Glomerular endothelial cell (primary cell): ENCODE results near the gene DENND1A. TPM values are rescaled to one million over a fixed set of nuclear protein-coding genes. Genes with fewer than 3 reads are reported as not detected.

Experiments
- DNase-seq: peaks from one replicate; pipeline ENCODE4 v3.0.0-alpha.2; 2011; ENCODE audit warnings: low read depth, low spot score; ENCODE audit errors: extremely low read depth
- total RNA-seq: library from RNA; depleted of rRNA; stranded (reverse); fragments of >200 nt; gene quantifications from 2 replicates; pipeline ENCODE4 v1.2.3, GENCODE V29; 2015

Gene DENND1A
- total RNA-seq, 1 donor from 2014 or later, result 18.1 TPM

- DNase-seq, result no peak
These were observed 233.4 kb downstream of the DENND1A start for GRCh38 chr9:123696476-123696875.

- DNase-seq, result no peak
These were observed 234.5 kb downstream of the DENND1A start for GRCh38 chr9:123695386-123695785.

GRCh38 chr9:123691765-123692303 is 238.1 kb downstream of the DENND1A start:
- DNase-seq, result no peak

DNA sequence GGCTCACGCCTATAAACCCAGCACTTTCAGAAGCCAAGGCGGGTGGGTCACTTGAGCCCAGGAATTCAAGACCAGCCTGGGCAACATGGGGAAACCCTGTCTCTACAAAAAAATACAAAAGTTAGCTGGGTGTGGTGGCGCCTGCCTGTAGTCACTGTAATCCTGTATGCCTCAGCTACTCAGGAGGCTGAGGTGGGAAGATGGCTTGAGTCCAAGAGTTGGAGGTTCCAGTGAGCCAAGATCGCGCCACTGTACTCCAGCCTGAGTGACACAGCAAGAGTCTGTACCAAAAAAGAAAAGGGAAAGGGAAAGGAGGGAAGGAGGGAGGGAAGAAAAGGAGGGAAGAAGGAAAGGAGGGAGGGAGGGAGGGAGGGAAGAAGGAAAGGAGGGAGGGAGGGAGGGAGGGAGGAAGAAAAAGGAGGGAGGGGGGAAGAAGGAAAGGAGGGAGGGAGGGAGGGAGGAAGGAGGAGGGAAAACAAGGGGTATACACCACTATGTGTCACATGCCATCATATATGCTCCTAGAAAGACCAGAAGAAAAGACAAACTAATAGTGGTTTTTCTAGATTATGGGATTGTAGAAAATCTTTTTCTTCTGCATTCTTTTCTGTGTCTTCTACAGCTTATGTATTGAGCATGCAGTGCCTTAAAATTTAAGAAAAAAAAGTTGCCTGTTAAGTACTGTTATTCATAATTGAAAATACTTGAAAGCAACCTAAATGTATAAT is 240.1 kb downstream of the DENND1A start:
- no peak for DNase-seq

DNA sequence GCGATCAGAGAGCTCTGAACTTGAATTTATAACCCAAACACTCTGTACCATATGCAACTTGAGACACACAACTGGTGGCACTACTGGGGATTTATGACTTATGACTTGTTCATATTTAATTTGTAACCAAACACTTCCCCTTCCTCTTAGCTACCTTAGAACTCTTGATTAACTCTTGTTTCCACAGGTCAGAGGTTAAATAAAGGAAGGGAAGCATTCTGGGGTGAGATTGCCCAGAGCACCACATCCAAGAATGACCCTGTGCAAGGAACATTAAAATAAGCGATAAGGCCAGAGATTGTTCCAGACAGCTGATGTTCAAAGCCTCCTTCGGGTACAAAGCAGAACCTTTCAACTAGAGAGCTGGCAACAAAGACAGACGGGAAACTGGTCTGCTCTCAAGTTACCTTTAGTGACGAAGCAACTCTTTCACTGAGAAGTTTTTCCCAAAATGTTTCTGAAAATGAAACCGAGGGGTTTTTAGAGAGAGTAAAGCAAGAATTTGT is 242.6 kb downstream of the DENND1A start:
- no peak for DNase-seq

GRCh38 chr9:123686829-123687192 is 243.1 kb downstream of the DENND1A start:
- DNase-seq, result no peak

DNA sequence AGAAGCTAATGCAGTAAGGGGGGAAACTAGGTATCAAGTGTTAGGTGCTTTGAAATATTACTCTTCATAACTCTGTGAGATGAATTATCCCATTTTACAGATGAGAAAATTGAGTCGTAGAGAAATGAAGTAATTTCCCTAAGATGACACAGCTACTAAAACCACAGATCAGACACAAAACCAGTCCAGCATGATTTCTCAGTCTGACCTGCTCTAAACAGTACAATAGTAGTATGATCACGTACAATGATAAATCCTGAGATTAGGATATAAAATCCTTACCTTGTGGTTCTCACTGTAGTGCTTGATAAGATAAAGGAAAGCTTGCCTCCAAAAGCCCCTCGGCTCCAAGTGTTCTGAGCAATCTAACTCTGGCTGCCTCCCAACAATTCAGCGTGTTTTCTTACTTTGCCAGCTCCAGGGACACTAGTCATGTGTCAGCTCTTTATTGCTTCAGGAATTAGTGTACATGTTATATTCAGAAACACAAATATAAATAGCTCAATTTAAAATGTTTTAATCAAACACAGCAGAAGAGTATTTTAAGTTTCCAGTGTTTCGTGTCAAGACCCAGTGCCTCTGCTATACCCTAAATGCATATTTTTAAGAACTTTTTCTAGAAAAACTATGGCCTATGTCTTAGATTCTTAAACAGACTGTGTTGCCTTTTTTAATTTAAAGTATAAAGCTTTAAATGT is 243.6 kb downstream of the DENND1A start:
- DNase-seq, result no peak

- DNase-seq, result no peak
These were observed 244.3 kb downstream of the DENND1A start for GRCh38 chr9:123685489-123686083.

DNA sequence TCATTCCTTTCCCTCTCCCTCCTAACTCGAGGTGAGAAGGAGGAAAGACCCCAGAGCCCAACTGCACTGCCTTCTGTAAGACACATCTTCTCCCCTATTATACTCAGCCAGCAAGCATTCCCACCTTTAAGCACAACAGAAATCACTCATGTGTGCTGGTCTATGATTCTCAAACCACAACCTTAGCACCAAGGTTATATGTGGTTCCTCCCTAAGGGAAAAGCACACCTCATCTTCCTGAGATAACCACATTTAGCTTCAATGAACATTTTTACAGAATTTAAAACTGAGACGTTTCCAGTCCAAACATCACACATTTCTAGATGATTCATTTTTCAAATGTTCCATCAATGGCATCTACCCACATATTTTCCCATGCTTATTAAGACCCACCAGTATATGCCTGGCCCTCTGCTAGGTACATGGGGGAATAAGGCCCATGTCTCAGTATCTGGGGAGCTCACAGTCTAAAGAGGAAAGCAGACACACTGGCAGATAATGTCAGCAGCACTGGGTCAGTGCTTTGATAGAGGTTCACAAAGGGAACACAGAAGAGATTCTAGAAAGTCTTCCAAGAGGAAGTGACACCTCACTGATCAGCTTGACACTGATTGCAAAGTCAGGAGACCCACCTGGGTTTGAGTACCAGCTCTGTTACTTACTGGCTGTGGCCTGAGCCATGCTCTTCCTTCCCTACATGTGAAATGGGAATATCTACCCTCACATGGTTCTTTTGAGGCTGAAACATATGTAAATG is 245.4 kb downstream of the DENND1A start:
- no peak for DNase-seq

DNA sequence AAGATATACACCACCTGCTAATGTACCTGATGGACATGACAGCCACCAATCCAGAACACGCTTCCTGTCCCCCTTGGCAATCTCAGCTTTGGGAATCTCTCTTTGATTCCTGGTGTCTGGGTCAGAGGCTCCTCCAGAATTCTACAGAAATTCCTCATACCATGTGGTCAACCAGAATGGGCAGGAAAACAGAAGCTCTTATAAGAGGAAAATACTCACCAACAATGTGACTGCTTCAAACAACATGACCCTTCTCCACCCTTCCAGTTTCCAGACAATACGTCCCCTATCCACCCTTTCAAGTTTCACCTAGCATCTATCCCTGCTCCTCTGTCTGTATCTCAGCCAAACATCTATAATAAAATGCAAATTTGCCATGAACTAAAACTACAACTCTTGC is 247.2 kb downstream of the DENND1A start:
- DNase-seq, result no peak

- no peak for DNase-seq
These were observed 249.6 kb downstream of the DENND1A start for GRCh38 chr9:123680352-123680751.

GRCh38 chr9:123679330-123679987 is 250.5 kb downstream of the DENND1A start:
- DNase-seq, result no peak

GRCh38 chr9:123678878-123679329 is 251.0 kb downstream of the DENND1A start:
- DNase-seq, result no peak

- DNase-seq, result no peak
These were observed 251.7 kb downstream of the DENND1A start for GRCh38 chr9:123678038-123678877.

DNA sequence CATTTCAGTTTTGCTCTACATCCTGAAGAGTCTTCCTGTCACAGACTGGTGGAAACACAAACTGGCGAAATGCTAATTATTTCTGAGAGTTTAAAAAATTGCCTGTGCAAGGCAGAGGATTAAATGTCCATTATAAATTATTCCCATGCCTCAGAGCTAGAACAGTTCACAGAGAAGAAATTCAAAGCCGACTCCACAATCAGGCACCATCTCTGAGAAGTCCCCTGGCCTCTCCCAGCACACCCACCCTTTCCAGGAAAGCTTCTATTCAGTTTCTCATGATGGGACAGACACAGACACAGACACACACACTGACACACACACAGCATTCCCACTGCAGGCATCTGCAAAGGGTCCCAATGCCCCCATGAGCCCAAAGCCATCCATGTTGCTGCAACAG is 253.1 kb downstream of the DENND1A start:
- DNase-seq, result no peak

- DNase-seq, result no peak
These were observed 260.6 kb downstream of the DENND1A start for GRCh38 chr9:123669346-123669745.

- DNase-seq, result no peak
These were observed 266.4 kb downstream of the DENND1A start for GRCh38 chr9:123663529-123663928.

DNA sequence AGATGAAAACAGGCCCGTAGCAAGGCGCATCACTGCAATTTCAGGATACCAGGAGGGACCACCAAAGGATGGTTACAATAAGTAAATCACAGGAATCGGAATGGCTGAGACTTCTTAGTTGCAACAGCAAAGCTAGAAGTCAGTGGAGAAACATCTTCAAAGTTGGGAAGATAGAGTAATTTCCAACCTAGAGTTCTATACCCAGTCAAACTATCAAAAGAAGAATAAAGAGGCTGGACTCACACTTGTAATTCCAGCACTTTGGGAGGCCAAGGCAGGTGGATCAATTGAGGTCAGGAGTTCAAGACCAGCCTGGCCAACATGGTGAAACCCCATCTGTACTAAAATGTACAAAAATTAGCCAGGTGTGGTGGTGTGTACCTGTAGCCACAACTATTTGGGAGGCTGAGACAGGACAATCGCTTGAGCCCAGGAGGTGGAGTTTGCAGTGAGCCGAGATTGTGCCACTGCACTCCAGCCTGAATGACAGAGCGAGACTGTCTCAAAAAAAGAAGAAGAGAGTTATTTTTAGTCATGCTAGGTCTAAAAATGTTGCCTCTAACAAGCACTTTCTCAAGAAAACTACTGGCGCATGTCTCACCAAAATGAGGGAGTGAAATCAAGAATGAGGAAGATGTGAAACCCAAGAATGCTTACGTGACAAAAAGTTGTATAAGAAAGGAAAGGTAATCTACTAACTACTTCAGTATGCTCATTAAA is 267.7 kb downstream of the DENND1A start:
- DNase-seq, result no peak
